HT-29 (cell line): Measurements from ENCODE around the gene ANAPC16. TPM values are rescaled to one million over a fixed set of nuclear protein-coding genes. Genes with fewer than 3 reads are reported as not detected.
A peak's percentile ranks its signal among the peaks of the same experiment; 100 is the strongest.
"Not testable (repeated sequence)": the region's sequence is repeated elsewhere in the genome, so short reads cannot be mapped to it uniquely, and the experiment has no call there.

Source experiments
- DNase-seq: peaks from one replicate; pipeline ENCODE4 v3.0.0-alpha.2; 2015; ENCODE audit warnings: low spot score
- small RNA-seq: library from RNA; depleted of rRNA; stranded (forward); fragments of <200 nt; gene quantifications from one replicate; pipeline ENCODE3, GENCODE V24; 2014
- total RNA-seq: library from RNA; depleted of rRNA; stranded (reverse); fragments of >200 nt; shearing (Covaris generic); gene quantifications from 2 replicates; pipeline ENCODE4 v1.2.3, GENCODE V29; 2014; rRNA removed

ANAPC16 gene
- total RNA-seq, 1 experiment from 2014 or later, result 38.9 TPM

GRCh38 chr10:72277996-72278667, 62.3 kb downstream of the ANAPC16 start:
- peak; percentile 46 for DNase-seq

- DNase-seq, result no peak
These were observed 63.0 kb downstream of the ANAPC16 start for GRCh38 chr10:72278668-72279393.

GRCh38 chr10:72279587-72279986, 63.8 kb downstream of the ANAPC16 start:
- DNase-seq, result not testable (repeated sequence)

- no peak for DNase-seq
These were observed 67.3 kb downstream of the ANAPC16 start for GRCh38 chr10:72283131-72283530.

Small RNA genes within 50 kb of the gene (small RNA-seq; reads per million reads assigned to genes)
- not detected for gene RF00019
- not detected for gene RF00340

Other genes with a start within 250 kb of the ANAPC16 start
- 0.08 and 0.34 TPM in 2 replicates for gene SPOCK2, start 127.5 kb upstream of the ANAPC16 start, total RNA-seq
- gene ASCC1, start 264 bp downstream of the ANAPC16 start, total RNA-seq, result 12.1 and 12.2 TPM in 2 replicates
- 88.4 and 107 TPM in 2 replicates for gene DDIT4, start 57.9 kb downstream of the ANAPC16 start, total RNA-seq
- gene DNAJB12, start 138.9 kb downstream of the ANAPC16 start, total RNA-seq, result 54.4 and 58.1 TPM in 2 replicates